ENCODE data around the gene UBE2A. TPM values are rescaled to one million over a fixed set of nuclear protein-coding genes. Genes with fewer than 3 reads are reported as not detected.

Gene UBE2A
- total RNA-seq, 1 experiment from 2014 or later = 44.9 TPM

DNA sequence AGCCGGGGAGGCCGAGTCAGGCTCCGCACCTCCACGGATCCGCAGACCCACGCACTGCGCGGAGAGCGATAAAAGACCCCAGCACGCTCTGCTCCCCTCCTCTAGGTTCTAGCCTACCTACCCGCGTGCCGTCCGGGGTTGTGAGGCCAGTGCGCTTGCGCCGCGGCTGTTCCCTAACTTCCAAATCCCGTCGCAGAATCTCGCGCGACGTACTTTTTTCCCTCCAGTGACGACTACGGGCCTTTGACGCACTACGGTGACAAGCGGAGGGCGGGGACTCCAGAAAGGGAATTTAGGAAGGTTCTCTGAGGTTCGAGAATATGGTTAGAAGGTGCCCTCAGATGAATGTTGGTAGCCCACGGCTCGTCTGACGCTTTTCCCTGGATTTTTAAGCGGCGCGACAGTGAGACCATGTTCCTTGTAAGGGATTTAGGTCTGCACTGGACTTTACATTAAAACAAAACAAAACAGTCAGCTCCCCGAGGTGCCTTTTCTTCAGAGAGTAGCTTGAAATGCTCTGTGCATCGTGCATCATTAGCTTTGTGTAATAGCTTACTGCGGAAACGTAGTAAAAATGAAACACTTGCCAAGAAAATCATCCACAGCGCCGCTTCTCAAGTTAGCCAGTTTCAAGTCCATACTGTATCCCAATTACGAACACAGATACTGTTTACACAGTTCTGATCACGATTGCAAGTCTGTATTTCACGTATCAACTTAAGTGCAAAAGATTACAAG is 32.1 kb downstream of the UBE2A start, which contains the start of gene NKRF:
TSS of gene NKRF (minus strand) at position 145 of the 738 bp plus-strand sequence.
- ATAC-seq (peak; percentile 85), DNase-seq (ENCODE audit: low read depth, low spot score) (peak; percentile 79)
- H3K9me2 ChIP-seq (ENCODE audit: insufficient read depth) = no peaks in the 10 kb centered on the region
- no peaks in the 10 kb centered on the region for H4K20me1 ChIP-seq (ENCODE audit: insufficient read depth)
- ChIA-PET CTCF (no interaction called here), RAD21 (ENCODE audit: low non-redundant PET in 1 of 2, low total read pairs in 2 of 2, uncharacterized antibody in 2 of 2, unreplicated experiment in 2 of 2) (no interaction called here), POLR2A (interaction anchor here (1.1 kb wide), 1 partner anchor 31 kb away, joined by 3 read pairs; no protein-coding TSS in a partner anchor)
- intact Hi-C loops (cut with micrococcal nuclease) = no loop called here
- peak within 1 kb of the TSS; percentile 91 for H3K9ac ChIP-seq (ENCODE audit: low read length)
- H3K79me2 ChIP-seq (ENCODE audit: insufficient read depth, low read length) = peaks cover 45% of the 10 kb centered on the region
- H3K4me1 ChIP-seq (ENCODE audit: control insufficient read depth in 1 of 2, insufficient read depth in 2 of 2, low read length in 2 of 2) = peaks cover 6 to 14% of the 10 kb centered on the region in 2 experiments; a peak in 3 of 4 replicates
- no peaks in the 10 kb centered on the region for H3K9me3 ChIP-seq (ENCODE audit: control insufficient read depth in 1 of 2, insufficient read depth in 1 of 2, low read depth in 1 of 2, low read length in 2 of 2)
- peak within 1 kb of the TSS; percentile 85 for H3K27ac ChIP-seq (ENCODE audit: low read depth, low read length)
- H3K4me3 ChIP-seq (replicated peaks in 1 of 2; ENCODE audit: low read depth in 1 of 2, low read length in 2 of 2) = peak within 1 kb of the TSS; percentile 75 to 77
- no peaks in the 10 kb centered on the region for H3K27me3 ChIP-seq (ENCODE audit: insufficient read depth, low read length)
- peak within 1 kb of the TSS; percentile 32 for H2AFZ ChIP-seq (ENCODE audit: low read depth, low read length, poor library complexity, severe bottlenecking)
- H3K4me2 ChIP-seq (ENCODE audit: low read length) = peak within 1 kb of the TSS; percentile 76
- BruUV-seq (replicated peaks) = TSS peak; percentile 93
- 0 out of 4 replicates have a peak, but pooled peaks cover 0 to 2% of the 10 kb centered on the region in 2 experiments for H3K36me3 ChIP-seq (ENCODE audit: control insufficient read depth in 1 of 2, insufficient read depth in 2 of 2, low read length in 2 of 2)
- TF ChIP-seq EZH2 (IDR thresholded peaks at IDR 0.05) (no peak), ATF3 (IDR thresholded peaks at IDR 0.05) (no peak), CEBPB (IDR thresholded peaks at IDR 0.05; ENCODE audit: low read depth) (no peak), EGR1 (IDR thresholded peaks at IDR 0.05; ENCODE audit: low read depth) (no peak), FOSL1 (IDR thresholded peaks at IDR 0.05; ENCODE audit: low read depth) (no peak), ELF1 (IDR thresholded peaks at IDR 0.05; ENCODE audit: borderline replicate concordance, low read depth) (no peak), ZFX (IDR thresholded peaks at IDR 0.05) (no peak), YY1 (IDR thresholded peaks at IDR 0.05; ENCODE audit: extremely low read depth, insufficient replicate concordance, low read depth, low read length) (no peak), RAD21 (IDR thresholded peaks at IDR 0.05; ENCODE audit: low read depth) (no peak), ZNF274 (IDR thresholded peaks at IDR 0.05; ENCODE audit: low read depth, low read length) (no peak), POLR2AphosphoS5 (IDR thresholded peaks at IDR 0.05; ENCODE audit: low read depth, low read length) (peak; percentile 89), CBX3 (IDR thresholded peaks at IDR 0.05; ENCODE audit: low read depth) (no peak), JUND (IDR thresholded peaks at IDR 0.05) (no peak), EZH2phosphoT487 (IDR thresholded peaks at IDR 0.05; ENCODE audit: borderline replicate concordance) (no peak), SIN3A (IDR thresholded peaks at IDR 0.05; ENCODE audit: low read depth) (peak; percentile 41; the same call in 1 of the 2 replicates), SP1 (IDR thresholded peaks at IDR 0.05; ENCODE audit: low read depth) (no peak), POLR2A (IDR thresholded peaks at IDR 0.05; ENCODE audit: borderline replicate concordance, extremely low read depth, insufficient read depth, insufficient read length) (peak; percentile 30), SRF (IDR thresholded peaks at IDR 0.05; ENCODE audit: low read depth) (no peak), TCF7L2 (IDR thresholded peaks at IDR 0.05; ENCODE audit: borderline replicate concordance, extremely low read depth, insufficient read depth, insufficient read length) (no peak)
- TF ChIP-seq, protein P1, sequence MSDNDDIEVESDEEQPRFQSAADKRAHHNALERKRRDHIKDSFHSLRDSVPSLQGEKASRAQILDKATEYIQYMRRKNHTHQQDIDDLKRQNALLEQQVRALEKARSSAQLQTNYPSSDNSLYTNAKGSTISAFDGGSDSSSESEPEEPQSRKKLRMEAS (IDR thresholded peaks at IDR 0.05) = peak; percentile 79
- TF ChIP-seq, protein P2, sequence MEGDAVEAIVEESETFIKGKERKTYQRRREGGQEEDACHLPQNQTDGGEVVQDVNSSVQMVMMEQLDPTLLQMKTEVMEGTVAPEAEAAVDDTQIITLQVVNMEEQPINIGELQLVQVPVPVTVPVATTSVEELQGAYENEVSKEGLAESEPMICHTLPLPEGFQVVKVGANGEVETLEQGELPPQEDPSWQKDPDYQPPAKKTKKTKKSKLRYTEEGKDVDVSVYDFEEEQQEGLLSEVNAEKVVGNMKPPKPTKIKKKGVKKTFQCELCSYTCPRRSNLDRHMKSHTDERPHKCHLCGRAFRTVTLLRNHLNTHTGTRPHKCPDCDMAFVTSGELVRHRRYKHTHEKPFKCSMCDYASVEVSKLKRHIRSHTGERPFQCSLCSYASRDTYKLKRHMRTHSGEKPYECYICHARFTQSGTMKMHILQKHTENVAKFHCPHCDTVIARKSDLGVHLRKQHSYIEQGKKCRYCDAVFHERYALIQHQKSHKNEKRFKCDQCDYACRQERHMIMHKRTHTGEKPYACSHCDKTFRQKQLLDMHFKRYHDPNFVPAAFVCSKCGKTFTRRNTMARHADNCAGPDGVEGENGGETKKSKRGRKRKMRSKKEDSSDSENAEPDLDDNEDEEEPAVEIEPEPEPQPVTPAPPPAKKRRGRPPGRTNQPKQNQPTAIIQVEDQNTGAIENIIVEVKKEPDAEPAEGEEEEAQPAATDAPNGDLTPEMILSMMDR (IDR thresholded peaks at IDR 0.05 in 2 of 3, conservative IDR thresholded peaks at IDR 0.05 in 1 of 3; ENCODE audit: borderline replicate concordance in 1 of 3, insufficient read depth in 1 of 3, low read depth in 2 of 3, low read length in 2 of 3) = no peak
- TF ChIP-seq, protein P3, sequence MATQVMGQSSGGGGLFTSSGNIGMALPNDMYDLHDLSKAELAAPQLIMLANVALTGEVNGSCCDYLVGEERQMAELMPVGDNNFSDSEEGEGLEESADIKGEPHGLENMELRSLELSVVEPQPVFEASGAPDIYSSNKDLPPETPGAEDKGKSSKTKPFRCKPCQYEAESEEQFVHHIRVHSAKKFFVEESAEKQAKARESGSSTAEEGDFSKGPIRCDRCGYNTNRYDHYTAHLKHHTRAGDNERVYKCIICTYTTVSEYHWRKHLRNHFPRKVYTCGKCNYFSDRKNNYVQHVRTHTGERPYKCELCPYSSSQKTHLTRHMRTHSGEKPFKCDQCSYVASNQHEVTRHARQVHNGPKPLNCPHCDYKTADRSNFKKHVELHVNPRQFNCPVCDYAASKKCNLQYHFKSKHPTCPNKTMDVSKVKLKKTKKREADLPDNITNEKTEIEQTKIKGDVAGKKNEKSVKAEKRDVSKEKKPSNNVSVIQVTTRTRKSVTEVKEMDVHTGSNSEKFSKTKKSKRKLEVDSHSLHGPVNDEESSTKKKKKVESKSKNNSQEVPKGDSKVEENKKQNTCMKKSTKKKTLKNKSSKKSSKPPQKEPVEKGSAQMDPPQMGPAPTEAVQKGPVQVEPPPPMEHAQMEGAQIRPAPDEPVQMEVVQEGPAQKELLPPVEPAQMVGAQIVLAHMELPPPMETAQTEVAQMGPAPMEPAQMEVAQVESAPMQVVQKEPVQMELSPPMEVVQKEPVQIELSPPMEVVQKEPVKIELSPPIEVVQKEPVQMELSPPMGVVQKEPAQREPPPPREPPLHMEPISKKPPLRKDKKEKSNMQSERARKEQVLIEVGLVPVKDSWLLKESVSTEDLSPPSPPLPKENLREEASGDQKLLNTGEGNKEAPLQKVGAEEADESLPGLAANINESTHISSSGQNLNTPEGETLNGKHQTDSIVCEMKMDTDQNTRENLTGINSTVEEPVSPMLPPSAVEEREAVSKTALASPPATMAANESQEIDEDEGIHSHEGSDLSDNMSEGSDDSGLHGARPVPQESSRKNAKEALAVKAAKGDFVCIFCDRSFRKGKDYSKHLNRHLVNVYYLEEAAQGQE (IDR thresholded peaks at IDR 0.05; ENCODE audit: low read depth) = no peak

All from HCT116 (cell line).